Measurements from ENCODE around the gene FPGS.
"Not testable (repeated sequence)": the region's sequence is repeated elsewhere in the genome, so short reads cannot be mapped to it uniquely, and the experiment has no call there.

GRCh38 chr9:127756776-127757175, 45.9 kb upstream of the FPGS start:
- not testable (repeated sequence) for TF ChIP-seq CTCF (IDR thresholded peaks at IDR 0.05); EZH2 (IDR thresholded peaks at IDR 0.05; ENCODE audit: borderline replicate concordance, insufficient read depth, low read depth, low read length, poor library complexity, severe bottlenecking)

Measured in B cell (primary cell).